Measurements from ENCODE around the gene SLC52A3.
"Not testable (repeated sequence)": the region's sequence is repeated elsewhere in the genome, so short reads cannot be mapped to it uniquely, and the experiment has no call there.

Gene SLC52A3

DNA sequence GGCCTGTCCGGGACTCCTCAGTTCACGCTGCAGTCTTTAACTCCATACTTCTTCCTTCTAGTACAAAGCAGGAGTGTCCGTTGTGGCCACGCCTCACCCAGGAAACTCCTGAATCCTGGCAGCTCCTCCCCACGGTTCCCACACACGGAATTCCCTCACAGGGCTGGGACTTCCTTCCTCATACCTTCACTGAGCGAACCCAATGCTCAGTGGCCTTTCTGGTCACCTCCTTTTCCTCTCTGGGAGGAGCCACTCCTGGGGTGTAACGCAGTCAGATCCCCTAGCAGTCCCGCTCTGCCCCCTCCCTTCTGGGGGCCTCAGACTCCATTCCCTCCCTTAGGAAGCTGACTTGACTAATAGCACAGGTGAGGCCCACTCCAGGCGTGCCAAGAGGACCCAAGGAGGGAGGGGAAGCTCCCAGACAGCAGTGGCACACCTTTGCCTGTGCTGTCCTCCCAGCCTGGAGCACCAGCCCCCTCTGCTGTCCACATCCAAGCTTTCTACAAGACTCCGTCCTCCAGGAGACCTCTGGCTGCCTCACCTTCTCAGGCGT is at the start of gene SLC52A3:
Gene SLC52A3, minus strand, starts transcription at position 75 of the 553 bp plus-strand sequence. CDS start 2,726 bp downstream, outside the sequence.
- DNase-seq, result no peak

DNA sequence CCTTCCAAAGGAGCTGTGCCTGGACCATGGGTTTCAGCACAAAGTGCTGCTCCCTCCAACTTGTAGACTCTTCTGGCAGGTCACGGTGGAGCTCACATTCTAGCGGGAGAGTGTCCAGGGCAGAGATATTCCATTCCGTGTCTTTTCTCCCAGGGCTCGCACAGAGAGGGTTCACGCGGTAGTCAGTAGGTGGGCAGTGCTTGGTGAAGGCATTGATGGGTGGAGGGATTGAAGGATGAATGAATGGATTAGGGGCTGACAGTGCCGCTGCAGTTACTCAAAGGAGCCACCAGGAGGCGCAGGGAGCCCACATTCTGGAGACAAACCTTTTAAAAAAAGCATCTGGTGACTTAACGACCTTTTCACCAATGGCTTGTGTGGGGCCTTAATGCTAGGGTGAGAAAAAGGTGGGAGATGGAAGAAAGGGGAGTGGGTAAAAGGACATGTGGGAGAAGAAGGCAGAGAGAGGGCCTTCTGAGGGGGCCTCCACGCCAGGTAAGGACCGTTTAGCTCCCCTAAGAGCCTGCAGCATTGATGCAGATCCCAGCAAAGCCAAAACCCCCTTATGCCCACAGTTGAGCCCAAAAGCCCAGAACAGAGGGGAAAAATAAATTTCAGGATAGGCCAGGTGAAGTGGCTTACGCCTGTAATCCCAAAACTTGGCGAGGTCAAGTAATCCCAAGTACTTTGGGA is 47.8 kb upstream of the SLC52A3 start:
- peak; percentile 63 for DNase-seq

DNA sequence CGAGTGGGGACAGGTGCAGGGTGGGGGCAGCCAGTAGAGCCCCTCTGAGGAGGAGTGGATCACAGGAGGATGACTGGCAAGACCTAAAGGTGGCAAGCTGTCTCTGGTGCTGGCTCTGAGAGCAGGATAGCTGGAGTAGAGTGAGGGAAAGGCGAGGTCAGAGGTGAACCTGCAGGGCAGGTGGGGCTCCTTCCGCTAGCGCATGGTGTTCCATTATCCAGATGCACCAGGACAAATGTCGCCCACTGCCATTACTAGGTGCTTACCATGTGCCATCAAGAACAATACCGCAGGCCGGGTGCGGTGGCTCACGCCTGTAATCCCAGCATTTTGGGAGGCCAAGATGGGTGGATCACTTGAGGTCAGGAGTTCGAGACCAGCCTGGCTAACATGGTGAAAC is 46.9 kb upstream of the SLC52A3 start:
- DNase-seq, result no peak

DNA sequence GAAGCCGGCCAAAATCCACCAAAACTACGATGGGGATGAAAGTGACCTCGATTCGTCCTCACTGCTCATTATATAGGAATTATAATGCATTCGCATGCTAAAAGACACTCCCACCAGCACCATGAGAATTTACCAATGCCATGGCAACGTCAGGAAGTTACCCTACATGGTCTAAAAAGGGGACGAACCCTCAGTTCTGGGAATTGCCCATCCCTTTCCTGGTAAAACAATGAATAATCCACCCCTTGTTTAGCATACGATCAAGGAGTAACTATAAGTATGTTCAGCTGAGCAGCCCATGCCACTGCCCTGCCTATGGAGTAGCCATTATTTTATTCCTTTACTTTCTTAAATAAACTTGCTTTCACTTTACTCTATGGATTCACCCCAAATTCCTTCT is 45.1 kb upstream of the SLC52A3 start:
- no peak for DNase-seq

DNA sequence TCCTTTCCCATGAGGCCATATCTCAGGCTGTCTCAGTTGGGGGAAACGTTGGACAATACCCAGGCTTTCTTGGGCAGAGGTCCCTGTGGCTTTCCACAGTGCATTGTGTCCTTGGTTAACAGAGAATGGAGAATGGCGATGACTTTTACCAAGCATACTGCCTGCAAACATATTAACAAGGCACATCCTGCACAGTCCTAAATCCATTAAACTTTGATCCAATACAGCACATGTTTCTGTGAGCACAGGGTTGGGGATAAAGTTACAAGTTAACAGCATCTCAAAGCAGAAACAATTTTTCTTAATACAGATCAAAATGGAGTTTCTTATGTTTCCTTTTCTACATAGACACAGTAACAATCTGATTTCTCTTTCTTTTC is 44.1 kb upstream of the SLC52A3 start:
- DNase-seq, result not testable (repeated sequence)

DNA sequence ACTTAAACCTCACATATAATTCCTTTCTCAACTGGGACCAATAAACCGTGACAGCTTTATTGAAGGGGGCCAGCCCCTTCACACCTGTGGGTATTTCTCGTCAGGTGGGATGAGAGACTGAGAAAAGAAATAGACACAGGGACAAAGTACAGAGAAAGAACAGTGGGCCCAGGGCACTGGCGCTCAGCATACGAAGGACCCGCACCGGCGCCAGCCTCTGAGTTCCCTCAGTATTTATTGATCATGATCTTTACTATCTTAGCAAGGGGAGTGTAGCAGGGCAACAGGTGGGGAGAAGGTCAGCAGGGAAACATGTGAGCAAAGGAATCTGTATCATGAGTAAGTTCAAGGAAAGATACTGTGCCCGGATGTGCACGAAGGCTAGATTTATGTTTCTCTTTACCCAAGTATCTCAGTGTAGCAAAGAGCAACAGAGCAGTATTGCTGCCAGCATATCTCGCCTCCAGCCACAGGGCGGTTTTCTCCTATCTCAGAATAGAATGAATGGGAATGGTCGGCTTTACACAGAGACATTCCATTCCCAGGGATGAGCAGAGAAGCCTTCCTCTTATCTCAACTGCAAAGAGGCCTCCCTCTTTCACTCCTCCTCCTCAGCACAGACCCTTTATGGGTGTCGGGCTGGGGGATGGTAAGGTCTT is 43.6 kb upstream of the SLC52A3 start:
- DNase-seq, result not testable (repeated sequence)

DNA sequence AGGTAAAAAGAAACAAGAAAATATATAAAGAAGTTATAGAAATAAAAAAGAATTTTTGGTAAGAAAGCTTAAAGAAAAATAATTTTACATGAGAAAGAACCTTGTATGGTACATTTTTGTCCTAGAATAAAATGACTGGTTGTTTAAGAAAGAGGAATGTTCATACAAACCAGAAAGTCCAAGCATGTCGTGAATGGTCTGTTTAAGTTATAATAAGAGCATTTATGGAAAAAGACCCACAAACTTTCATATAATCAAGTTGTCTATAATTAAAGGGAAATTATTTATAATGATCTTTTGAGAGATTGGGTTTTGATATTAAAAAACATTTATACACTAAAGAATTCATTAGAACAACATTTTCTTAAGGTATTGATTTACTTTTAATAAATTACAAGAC is 37.4 kb upstream of the SLC52A3 start:
- no peak for DNase-seq

DNA sequence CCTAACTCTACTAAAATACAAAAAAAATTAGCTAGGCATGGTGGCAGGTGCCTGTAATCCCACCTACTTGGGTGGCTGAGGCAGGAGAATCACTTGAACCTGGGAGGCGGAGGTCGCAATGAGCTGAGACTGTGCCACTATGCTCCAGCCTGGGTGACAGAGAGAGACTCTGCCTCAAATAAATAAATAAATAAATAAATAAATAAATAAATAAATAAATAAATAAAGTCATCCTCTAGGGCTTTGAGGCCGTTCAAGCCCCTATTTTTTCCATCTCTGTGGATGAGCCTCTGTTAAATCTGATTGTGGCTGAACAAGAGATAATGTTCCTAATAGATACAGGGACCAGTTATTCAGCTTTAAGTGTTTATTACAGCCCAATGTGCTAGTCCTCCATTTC is 33.4 kb upstream of the SLC52A3 start:
- no peak for DNase-seq

DNA sequence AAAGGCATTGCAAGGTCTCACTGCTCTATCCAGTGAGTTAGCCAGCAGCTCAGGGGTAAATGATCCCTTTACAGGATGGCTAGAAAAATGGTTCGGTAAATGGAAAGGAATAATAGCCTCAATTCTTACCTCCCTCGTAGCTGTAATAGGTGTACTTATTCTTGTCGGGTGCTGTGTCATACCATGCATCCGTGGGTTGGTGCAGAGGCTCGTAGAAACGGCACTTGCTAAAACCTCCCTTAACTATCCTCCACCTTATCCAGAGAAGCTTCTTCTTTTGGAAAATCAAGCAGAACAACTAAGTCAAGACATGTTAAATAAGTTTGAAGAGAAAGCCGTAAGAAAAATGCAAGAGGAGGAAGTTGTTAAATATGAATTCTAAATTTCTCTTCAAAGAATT is 31.7 kb upstream of the SLC52A3 start:
- not testable (repeated sequence) for DNase-seq

DNA sequence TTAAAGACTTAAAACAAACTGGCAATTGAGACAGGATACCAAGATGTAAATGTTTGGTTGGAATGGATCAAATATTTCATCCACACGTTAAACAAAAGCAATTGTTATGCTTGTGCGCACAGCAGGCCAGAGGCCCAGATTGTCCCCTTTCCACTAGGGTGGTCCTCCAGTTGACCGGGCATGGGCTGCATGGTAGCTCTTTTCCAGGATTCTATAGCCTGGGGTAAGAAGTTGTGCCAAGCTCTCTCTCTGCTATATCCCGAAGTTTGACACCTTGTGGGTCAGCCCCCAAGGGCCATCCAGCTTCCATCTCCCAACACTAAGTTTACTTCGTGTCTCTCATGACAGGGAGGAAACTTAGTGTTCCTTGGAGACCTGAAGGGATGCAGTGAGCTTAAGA is 30.4 kb upstream of the SLC52A3 start:
- DNase-seq, result not testable (repeated sequence)

DNA sequence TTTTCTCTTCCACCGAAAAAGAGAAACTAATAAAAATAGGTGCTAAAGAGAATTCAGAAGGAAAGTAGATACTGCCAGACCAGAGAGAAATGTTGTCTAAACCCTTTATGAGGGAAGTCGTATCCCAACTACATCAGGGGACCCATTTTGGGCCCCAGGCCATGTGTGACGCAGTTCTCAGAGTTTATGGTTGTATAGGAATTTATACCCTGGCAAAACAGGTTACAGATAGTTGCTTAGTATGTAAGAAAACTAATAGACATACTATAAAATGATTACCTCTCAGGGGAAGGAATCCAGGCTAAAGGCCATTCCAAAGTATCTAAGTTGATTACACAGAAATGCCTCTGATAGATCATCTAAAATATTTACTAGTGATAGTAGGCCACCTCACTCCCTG is 28.6 kb upstream of the SLC52A3 start:
- no peak for DNase-seq

DNA sequence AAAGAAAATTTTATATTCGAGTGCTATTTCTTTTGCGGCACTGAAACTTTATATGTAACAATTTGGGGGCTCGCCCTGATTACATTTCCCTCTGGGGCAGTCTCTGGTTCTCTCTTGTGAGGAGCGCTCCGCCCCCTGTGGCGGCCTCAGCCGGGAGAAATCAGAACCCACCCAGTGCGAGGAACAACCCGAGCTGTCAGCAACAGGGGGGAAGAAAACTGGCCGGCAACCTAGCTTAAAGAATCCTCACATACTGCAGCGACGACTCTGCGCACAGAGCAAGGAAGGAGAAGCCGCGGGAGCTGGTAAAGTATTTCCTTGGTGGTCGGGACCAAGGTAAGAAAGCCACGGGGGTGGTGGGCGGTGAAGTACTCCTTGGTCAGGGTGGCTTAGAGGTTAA is 23.9 kb upstream of the SLC52A3 start:
- DNase-seq, result no peak

DNA sequence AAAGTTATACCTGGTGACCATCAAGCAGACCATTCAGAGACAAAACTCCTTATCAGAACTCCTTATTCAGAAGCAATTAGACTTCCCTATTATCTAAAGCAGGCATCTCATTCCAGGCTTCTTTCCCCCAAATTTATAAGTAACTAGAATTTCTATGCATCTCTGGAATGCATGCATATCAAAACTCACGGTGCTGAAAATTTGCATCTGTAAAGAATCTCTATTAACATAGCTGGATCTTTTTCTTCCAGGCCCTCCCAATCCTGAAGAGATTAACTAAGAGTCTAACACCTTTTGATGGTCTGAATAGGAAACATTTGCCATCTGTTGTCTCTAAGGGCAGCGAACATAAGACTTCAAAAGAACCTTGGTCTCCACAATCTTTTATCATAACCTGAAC is 22.8 kb upstream of the SLC52A3 start:
- no peak for DNase-seq

DNA sequence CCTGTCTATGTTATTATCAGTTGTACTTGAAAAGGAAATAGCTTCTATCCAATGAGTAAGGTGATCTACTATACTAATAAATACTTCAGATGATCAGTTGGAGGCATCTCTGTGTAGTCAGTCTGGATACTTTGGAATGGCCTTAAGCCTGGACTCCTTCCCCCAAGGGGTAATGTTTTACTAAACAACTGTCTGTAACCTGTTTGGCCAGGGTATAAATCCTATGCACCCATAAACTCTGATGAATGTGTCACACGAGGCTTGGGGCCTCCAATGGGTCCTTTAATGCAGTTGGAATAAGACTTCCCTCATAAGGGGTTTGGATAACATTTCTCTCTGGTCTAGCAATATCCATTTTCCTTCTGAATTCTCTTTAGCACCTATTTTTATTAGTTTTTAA is 19.5 kb upstream of the SLC52A3 start:
- DNase-seq, result no peak

DNA sequence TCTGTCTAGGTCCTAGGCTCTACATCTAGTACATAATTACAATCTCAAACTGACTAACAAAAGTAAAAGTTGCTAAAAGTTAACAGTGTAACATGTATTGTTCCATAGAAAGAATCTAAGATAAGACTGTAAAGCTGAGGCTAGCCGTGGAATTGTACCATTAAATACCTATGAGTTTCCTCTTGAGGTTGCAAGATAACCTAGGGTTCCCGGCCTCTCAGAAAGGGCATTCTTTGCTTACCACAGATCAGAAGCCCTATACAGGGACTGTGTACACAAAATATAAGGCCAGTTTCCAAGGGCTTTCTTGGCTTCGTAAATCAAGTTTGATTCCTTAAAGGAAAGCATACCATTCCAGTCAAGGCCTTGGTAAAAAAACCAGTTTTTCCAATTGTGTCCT is 11.5 kb upstream of the SLC52A3 start:
- DNase-seq, result no peak

DNA sequence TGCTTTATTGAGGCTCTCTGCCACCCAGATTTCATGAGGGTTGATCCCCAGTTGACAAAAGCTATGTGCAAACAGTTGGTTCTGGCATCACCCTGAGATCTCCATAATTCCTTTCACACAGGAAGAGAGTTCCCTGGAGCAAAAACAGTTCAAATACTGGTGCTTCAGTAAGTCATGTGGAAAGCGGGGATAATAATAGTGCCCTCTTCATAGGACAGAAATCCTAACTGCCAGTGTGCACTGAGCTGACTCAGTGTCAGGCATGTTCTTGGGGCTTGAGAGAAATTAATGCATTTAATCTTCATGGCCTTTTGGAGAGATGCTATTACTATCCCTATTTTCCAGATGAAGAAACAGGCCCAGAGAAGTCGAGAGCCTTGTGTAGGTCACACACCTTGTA is 7.9 kb upstream of the SLC52A3 start:
- no peak for DNase-seq

DNA sequence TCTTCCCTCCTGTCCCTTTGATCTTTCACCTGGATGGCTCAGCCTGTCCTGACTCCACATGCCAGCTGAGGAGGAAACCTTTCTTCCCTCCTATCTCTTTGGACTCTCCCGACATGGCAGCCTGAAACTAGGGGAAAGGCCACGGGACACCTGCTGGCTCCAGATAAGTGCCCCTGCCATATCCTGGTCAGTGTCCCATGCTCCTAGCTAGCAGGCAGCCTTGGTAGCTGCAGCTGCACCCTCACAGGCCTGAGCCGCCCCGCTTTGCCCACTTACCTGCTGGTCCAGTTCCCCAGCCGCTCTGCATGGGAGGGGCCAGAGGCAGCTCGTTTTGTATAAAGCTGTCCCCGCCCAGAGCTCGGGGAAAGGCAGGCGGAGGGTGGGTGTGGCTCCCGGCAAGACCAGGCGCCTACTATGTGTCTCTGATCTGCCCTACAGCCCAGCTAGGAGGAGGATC is 7.4 kb upstream of the SLC52A3 start:
- no peak for DNase-seq

DNA sequence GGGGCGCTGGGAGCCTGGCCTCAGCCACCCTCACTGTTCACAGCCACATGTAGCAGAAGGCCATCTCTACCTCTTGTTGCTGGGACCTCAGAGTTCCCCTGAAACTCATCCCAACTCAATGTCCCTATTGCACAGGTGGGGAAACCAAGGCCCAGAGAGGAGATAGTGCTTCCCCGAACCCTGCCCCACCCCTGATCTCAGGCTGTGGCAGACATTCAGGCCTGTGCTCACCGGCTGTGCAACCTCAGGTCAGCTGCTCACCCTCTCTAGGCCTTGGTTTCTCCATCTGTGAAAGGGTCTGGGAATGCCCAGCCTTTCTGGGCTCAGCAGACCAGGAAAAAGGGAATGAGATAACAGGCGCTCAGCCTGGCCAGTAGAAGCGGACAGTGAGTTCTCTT is 6.4 kb upstream of the SLC52A3 start:
- DNase-seq, result no peak

DNA sequence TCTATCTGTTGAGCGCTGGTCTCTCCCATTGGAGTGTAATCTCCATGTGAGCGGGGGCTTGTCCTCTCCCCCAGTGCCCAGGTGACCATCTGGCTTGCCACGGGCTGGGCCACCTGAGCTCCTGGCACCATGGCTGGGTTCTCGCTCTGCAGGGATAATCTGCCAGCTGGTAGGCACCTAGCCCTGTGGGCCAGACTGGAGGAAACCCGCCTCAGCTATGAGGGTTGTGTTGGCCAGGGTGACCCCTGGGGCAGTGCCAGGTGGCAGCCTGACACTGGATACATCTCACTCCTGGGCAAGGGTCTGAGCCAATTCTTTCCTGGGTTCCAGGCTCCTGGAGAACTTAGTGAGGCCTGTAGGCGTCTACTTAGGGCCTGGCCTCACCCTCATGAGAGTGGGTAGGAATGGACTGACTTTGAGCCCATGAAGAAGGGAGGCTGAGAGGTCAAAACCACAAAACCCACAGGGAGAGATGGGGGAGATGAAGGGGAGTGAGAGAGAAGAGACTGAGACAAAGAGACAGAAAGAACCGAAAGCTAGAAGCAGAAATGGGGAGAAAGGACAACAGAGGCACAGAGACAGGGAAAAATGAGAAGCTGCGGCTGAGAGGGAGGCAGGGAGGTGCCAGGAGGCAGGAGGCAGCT is 5.8 kb upstream of the SLC52A3 start:
- DNase-seq, result no peak

DNA sequence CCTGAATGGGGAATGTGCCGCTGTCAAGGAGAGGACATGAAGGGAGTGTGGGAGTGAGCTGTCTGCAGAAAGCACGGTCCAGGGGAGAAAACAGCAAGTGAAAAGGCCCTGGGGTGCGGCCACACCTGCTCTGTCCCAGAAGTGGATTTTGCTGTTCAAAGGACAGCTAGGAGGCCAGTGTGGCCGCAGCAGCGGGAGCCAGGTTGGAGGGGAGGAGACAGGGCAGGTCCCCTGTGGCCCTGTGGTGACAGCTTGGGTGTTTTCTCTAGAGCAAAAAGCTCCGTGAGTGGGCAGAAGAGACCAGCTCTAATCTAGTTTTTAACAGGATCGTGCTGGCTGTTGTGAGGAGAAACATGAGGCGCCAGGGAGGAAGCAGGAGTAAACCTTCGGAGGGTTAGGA is 4.5 kb upstream of the SLC52A3 start:
- DNase-seq, result no peak

DNA sequence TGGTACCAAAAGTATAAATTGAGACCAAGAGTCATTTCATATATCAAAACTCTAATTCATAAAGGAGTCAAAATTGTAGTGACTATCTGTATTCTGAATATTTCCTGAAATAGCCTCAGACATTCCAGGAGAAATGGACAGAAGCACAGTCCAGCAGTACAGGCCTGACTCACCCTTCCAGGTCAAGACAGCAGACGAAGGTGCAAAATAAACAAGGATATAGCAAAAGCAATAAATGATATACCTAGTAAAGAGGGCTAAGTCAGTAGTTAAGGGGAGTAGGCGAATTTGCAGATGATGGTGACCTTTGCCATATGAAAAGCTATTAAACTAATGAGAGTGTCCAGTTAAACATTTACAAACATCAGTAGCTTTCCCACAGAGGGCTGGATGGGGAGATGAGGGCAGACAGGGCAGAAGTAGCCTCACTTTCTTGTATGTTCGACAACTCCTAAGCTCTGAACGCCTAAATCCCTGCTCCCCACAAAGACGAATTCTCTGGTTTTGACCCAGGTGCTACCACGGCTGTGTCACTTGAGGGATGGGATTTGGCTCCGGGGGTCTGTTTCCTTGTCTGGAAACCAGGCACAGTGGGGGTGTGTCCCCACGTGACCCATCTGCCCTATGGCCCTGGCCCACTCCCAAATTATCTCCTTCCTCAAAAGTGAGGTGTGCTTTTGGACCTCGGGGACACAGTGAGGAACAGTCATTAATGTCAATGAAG is 3.6 kb upstream of the SLC52A3 start:
- no peak for DNase-seq

DNA sequence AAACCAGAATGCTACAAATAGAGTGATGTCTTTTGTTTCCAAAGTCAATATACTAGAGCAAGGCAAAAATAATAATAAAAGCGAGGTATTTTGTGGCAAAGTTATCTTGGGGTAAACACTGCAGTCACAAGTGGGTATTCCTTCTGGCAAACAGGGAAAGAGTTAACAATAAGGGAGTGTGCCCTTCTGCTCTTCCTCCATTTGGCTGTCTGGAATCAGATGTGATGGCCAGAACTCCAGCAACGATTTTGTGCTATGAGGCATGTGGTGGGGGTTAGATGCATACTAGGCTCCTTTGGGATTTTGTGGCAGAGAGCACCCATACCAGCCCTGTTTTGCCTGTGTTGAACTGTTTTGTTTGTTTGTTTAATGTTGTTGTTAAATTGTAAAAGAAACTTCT is 2.4 kb upstream of the SLC52A3 start:
- no peak for DNase-seq

DNA sequence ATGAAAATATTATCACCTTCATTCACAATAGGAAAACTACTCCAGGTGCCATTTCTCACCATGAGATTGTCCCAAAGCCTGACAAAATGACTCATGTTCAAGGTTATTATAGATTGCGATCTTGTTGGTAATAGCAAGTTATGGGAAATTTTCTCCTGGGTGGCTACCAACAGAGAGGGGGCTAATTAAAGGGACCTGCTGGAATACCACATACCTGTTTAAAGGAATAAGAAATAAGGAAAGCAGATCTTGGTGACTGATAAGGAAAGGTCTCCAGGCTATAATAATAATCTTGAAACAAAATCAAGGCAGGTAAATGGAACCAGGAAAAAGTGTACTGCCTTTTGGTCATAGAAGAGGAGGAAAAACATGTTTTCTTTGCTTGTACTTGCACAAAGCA is 1.4 kb downstream of the SLC52A3 start:
- no peak for DNase-seq

Measured in stimulated activated CD4-positive, alpha-beta T cell treated with anti-CD3 and anti-CD28 coated beads, Interleukin-1b, Interleukin-23, amount 100 ng/mL, for 48 hours (primary cell).